ENCODE results near the gene GRIFIN.

DNA sequence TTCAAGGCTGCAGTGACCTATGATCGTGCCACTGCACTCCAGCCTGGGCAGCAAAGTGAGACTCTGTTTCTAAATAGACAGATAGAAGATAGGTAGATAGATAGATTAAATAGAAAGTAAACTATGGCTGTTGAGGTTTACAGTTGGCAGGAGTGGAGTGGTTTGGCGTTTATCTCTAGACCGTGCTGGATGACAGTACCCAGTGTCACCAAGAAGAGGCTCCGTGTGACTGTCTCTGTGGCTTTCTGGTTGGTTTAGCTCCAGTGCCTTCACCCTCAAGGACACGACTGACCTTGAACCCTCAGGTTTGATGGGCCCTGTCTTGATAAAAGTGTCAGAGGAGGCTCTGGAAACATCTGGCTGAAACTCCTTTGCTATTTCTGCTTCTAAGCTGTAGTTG lies 41.1 kb downstream of the GRIFIN start:
- TF ChIP-seq, protein P1, sequence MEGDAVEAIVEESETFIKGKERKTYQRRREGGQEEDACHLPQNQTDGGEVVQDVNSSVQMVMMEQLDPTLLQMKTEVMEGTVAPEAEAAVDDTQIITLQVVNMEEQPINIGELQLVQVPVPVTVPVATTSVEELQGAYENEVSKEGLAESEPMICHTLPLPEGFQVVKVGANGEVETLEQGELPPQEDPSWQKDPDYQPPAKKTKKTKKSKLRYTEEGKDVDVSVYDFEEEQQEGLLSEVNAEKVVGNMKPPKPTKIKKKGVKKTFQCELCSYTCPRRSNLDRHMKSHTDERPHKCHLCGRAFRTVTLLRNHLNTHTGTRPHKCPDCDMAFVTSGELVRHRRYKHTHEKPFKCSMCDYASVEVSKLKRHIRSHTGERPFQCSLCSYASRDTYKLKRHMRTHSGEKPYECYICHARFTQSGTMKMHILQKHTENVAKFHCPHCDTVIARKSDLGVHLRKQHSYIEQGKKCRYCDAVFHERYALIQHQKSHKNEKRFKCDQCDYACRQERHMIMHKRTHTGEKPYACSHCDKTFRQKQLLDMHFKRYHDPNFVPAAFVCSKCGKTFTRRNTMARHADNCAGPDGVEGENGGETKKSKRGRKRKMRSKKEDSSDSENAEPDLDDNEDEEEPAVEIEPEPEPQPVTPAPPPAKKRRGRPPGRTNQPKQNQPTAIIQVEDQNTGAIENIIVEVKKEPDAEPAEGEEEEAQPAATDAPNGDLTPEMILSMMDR (IDR thresholded peaks at IDR 0.05): no peak
- TF ChIP-seq EZH2 (IDR thresholded peaks at IDR 0.05; ENCODE audit: borderline replicate concordance, insufficient read depth, low read depth, low read length, poor library complexity, severe bottlenecking): no peak
